ENCODE measurements around the gene CST5. TPM values are rescaled to one million over a fixed set of nuclear protein-coding genes. Genes with fewer than 3 reads are reported as not detected.

Gene CST5
- polyA plus RNA-seq, 1 donor (not counting 4 experiments of a cell fraction or from before 2014, with no cell fraction given) = not detected

GRCh38 chr20:23918896-23919295, 39.3 kb upstream of the CST5 start:
- Histone ChIP-seq H3K4me3 (ENCODE audit: control insufficient read depth in 2 of 3, extremely low read depth in 1 of 3, insufficient read depth in 2 of 3, low read depth in 1 of 3, low read length in 3 of 3) (no peak overlapping the region), H3K27me3 (ENCODE audit: control insufficient read depth, extremely low read depth, insufficient read depth, low read length) (peaks cover 5% of the 10 kb centered on the region), H3K9ac (ENCODE audit: control insufficient read depth, extremely low read depth, insufficient read depth, low read length) (no peak overlapping the region), H3K4me2 (ENCODE audit: control insufficient read depth, extremely low read depth, insufficient read depth, low read depth, low read length) (no peak overlapping the region), H4K20me1 (ENCODE audit: control insufficient read depth, extremely low read depth, insufficient read depth, low read length) (peaks cover 4% of the 10 kb centered on the region), H3K79me2 (ENCODE audit: control insufficient read depth, insufficient read depth, low read length) (no peaks in the 10 kb centered on the region), H3K27ac (ENCODE audit: control insufficient read depth, insufficient read depth, low read length) (no peak overlapping the region), H3K36me3 (ENCODE audit: control insufficient read depth in 2 of 2, extremely low read depth in 1 of 2, insufficient read depth in 2 of 2, low read length in 2 of 2) (no peaks in the 10 kb centered on the region), H2AFZ (ENCODE audit: control insufficient read depth, low read length) (no peak overlapping the region), H3K9me1 (ENCODE audit: control insufficient read depth, extremely low read depth, insufficient read depth, low read length) (no peaks in the 10 kb centered on the region), H3K9me3 (ENCODE audit: control insufficient read depth, low read depth, low read length) (no peaks in the 10 kb centered on the region), H3K4me1 (ENCODE audit: control insufficient read depth, extremely low read depth, insufficient read depth, low read length) (peaks cover 12% of the 10 kb centered on the region)
- DNase-seq (ENCODE audit: low read depth, low spot score) (no peak), FAIRE-seq (no peak)
- dilution Hi-C loops (cut with MboI; ENCODE audit: extremely low pct_ligation_motif_present, low sequenced_read_pairs) = no loop called here
- TF ChIP-seq EZH2 (IDR thresholded peaks at IDR 0.05; ENCODE audit: low read length) = no peak

- Histone ChIP-seq H3K4me2 (ENCODE audit: control insufficient read depth, extremely low read depth, insufficient read depth, low read depth, low read length) (no peak overlapping the region), H3K4me1 (ENCODE audit: control insufficient read depth, extremely low read depth, insufficient read depth, low read length) (peaks cover 12% of the 10 kb centered on the region), H3K27me3 (ENCODE audit: control insufficient read depth, extremely low read depth, insufficient read depth, low read length) (peaks cover 5% of the 10 kb centered on the region), H3K9me3 (ENCODE audit: control insufficient read depth, low read depth, low read length) (no peaks in the 10 kb centered on the region), H3K9ac (ENCODE audit: control insufficient read depth, extremely low read depth, insufficient read depth, low read length) (no peak overlapping the region), H3K4me3 (ENCODE audit: control insufficient read depth in 2 of 3, extremely low read depth in 1 of 3, insufficient read depth in 2 of 3, low read depth in 1 of 3, low read length in 3 of 3) (no peak overlapping the region), H3K27ac (ENCODE audit: control insufficient read depth, insufficient read depth, low read length) (no peak overlapping the region), H3K9me1 (ENCODE audit: control insufficient read depth, extremely low read depth, insufficient read depth, low read length) (no peaks in the 10 kb centered on the region), H3K36me3 (ENCODE audit: control insufficient read depth in 2 of 2, extremely low read depth in 1 of 2, insufficient read depth in 2 of 2, low read length in 2 of 2) (no peaks in the 10 kb centered on the region), H4K20me1 (ENCODE audit: control insufficient read depth, extremely low read depth, insufficient read depth, low read length) (peaks cover 4% of the 10 kb centered on the region), H3K79me2 (ENCODE audit: control insufficient read depth, insufficient read depth, low read length) (no peaks in the 10 kb centered on the region), H2AFZ (ENCODE audit: control insufficient read depth, low read length) (no peak overlapping the region)
- dilution Hi-C loops (cut with MboI; ENCODE audit: extremely low pct_ligation_motif_present, low sequenced_read_pairs) = no loop called here
- FAIRE-seq (no peak), DNase-seq (ENCODE audit: low read depth, low spot score) (no peak)
- TF ChIP-seq EZH2 (IDR thresholded peaks at IDR 0.05; ENCODE audit: low read length) = no peak
- TF ChIP-seq CTCF (optimal IDR thresholded peaks at IDR 0.05 in 1 of 3, IDR thresholded peaks at IDR 0.05 in 1 of 3, conservative IDR thresholded peaks at IDR 0.05 in 1 of 3; ENCODE audit: extremely low read depth in 1 of 3, insufficient read depth in 2 of 3, low read length in 3 of 3) = no peak
Observed at GRCh38 chr20:23918101-23918862, 38.7 kb upstream of the CST5 start.

Measured in keratinocyte (primary cell).